ENCODE results near the gene JAKMIP3.

Gene JAKMIP3

GRCh38 chr10:132050191-132050590 is 15.6 kb upstream of the JAKMIP3 start:
- no peak for DNase-seq (ENCODE audit: low read depth)
- TF ChIP-seq CTCF (IDR thresholded peaks at IDR 0.05; ENCODE audit: low read length, missing control alignments), result no peak
- no peak overlapping the region for H3K4me3 ChIP-seq (replicated peaks; ENCODE audit: low read depth, low read length)

- no peak for DNase-seq (ENCODE audit: low read depth)
These were observed 13.6 kb upstream of the JAKMIP3 start for GRCh38 chr10:132052124-132052523.

GRCh38 chr10:132054564-132054963 is 11.2 kb upstream of the JAKMIP3 start:
- no peak for DNase-seq (ENCODE audit: low read depth)
- no peak for TF ChIP-seq CTCF (IDR thresholded peaks at IDR 0.05; ENCODE audit: low read length, missing control alignments)
- H3K4me3 ChIP-seq (replicated peaks; ENCODE audit: low read depth, low read length), result no peak overlapping the region

More at GRCh38 chr10:132052124-132052523, 13.6 kb upstream of the JAKMIP3 start:
- H3K4me3 ChIP-seq (replicated peaks; ENCODE audit: low read depth, low read length), result no peak overlapping the region
- no peak for TF ChIP-seq CTCF (IDR thresholded peaks at IDR 0.05; ENCODE audit: low read length, missing control alignments)

GRCh38 chr10:132055616-132056015 is 10.1 kb upstream of the JAKMIP3 start:
- DNase-seq (ENCODE audit: low read depth), result no peak
- H3K4me3 ChIP-seq (replicated peaks; ENCODE audit: low read depth, low read length), result no peak overlapping the region
- TF ChIP-seq CTCF (IDR thresholded peaks at IDR 0.05; ENCODE audit: low read length, missing control alignments), result no peak

- no peak for DNase-seq (ENCODE audit: low read depth)
- no peak for TF ChIP-seq CTCF (IDR thresholded peaks at IDR 0.05; ENCODE audit: low read length, missing control alignments)
- no peak overlapping the region for H3K4me3 ChIP-seq (replicated peaks; ENCODE audit: low read depth, low read length)
These were observed 9.1 kb upstream of the JAKMIP3 start for GRCh38 chr10:132056663-132057062.

- TF ChIP-seq CTCF (IDR thresholded peaks at IDR 0.05; ENCODE audit: low read length, missing control alignments), result no peak
- H3K4me3 ChIP-seq (replicated peaks; ENCODE audit: low read depth, low read length), result no peak overlapping the region
- no peak for DNase-seq (ENCODE audit: low read depth)
These were observed 8.5 kb upstream of the JAKMIP3 start for GRCh38 chr10:132057191-132057681.

GRCh38 chr10:132058111-132058745 is 7.5 kb upstream of the JAKMIP3 start:
- TF ChIP-seq CTCF (IDR thresholded peaks at IDR 0.05; ENCODE audit: low read length, missing control alignments), result no peak
- H3K4me3 ChIP-seq (replicated peaks; ENCODE audit: low read depth, low read length), result no peak overlapping the region
- no peak for DNase-seq (ENCODE audit: low read depth)
